Measurements from ENCODE around the gene PLXNA3. TPM values are rescaled to one million over a fixed set of nuclear protein-coding genes. Genes with fewer than 3 reads are reported as not detected.

The PLXNA3 gene
- total and polyA plus RNA-seq, 2 experiments from 2014 or later, result 2.7 to 5.4 TPM

DNA sequence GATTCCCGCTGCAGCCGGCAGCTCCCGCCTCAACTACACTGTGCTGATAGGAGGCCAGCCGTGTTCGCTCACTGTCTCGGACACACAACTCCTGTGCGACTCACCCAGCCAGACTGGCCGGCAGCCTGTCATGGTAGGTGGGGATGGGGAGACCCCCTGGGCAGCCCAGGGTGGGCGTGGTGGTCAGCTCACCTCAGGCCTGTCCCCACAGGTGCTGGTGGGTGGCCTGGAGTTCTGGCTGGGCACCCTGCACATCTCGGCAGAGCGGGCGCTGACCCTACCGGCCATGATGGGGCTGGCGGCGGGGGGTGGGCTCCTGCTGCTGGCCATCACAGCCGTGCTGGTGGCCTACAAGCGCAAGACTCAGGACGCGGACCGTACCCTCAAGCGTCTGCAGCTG lies 9.5 kb downstream of the PLXNA3 start:
- H3K27me3 Mint-ChIP-seq (ENCODE audit: insufficient read depth, low read depth, poor library complexity), result peaks cover 2% of the 10 kb centered on the region
- Histone ChIP-seq H3K4me1 (ENCODE audit: insufficient read depth) (no peaks in the 10 kb centered on the region), H4K20me1 (replicated peaks; ENCODE audit: insufficient read depth) (no peaks in the 10 kb centered on the region; the same call in 1 of the 2 replicates), H3K4me3 (no peak overlapping the region), H2AFZ (no peak overlapping the region), H3K4me2 (no peak overlapping the region), H3K79me2 (replicated peaks; ENCODE audit: insufficient read depth) (no peaks in the 10 kb centered on the region), H3F3A (replicated peaks; ENCODE audit: low read depth) (no peaks in the 10 kb centered on the region), H3K36me3 (ENCODE audit: insufficient read depth) (no peaks in the 10 kb centered on the region), H3K9me2 (ENCODE audit: insufficient read depth) (no peaks in the 10 kb centered on the region), H3K27me3 (ENCODE audit: insufficient read depth) (no peaks in the 10 kb centered on the region), H3K27ac (ENCODE audit: low read depth) (no peak overlapping the region)
- ATAC-seq (no peak), DNase-seq (ENCODE audit: low spot score) (no peak)
- H3K9me3 Mint-ChIP-seq, result no peaks in the 10 kb centered on the region
- no peaks in the 10 kb centered on the region for H3K4me1 Mint-ChIP-seq
- TF ChIP-seq, protein P1, sequence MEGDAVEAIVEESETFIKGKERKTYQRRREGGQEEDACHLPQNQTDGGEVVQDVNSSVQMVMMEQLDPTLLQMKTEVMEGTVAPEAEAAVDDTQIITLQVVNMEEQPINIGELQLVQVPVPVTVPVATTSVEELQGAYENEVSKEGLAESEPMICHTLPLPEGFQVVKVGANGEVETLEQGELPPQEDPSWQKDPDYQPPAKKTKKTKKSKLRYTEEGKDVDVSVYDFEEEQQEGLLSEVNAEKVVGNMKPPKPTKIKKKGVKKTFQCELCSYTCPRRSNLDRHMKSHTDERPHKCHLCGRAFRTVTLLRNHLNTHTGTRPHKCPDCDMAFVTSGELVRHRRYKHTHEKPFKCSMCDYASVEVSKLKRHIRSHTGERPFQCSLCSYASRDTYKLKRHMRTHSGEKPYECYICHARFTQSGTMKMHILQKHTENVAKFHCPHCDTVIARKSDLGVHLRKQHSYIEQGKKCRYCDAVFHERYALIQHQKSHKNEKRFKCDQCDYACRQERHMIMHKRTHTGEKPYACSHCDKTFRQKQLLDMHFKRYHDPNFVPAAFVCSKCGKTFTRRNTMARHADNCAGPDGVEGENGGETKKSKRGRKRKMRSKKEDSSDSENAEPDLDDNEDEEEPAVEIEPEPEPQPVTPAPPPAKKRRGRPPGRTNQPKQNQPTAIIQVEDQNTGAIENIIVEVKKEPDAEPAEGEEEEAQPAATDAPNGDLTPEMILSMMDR (conservative IDR thresholded peaks at IDR 0.05; ENCODE audit: low read depth in 2 of 2), result no peak
- TF ChIP-seq STAT1 (IDR thresholded peaks at IDR 0.05; ENCODE audit: unreplicated experiment) (no peak), EZH2phosphoT487 (IDR thresholded peaks at IDR 0.05; ENCODE audit: unreplicated experiment) (no peak), NANOG (IDR thresholded peaks at IDR 0.05; ENCODE audit: borderline replicate concordance) (no peak), JUNB (IDR thresholded peaks at IDR 0.05; ENCODE audit: unreplicated experiment) (no peak), POLR2AphosphoS5 (IDR thresholded peaks at IDR 0.05; ENCODE audit: low read depth) (no peak)
- H3K27ac Mint-ChIP-seq, result no peak overlapping the region
- H3K36me3 Mint-ChIP-seq (ENCODE audit: low read depth), result peaks cover 7% of the 10 kb centered on the region; the same call in 2 of the 3 replicates
- no peak overlapping the region for H3K4me3 Mint-ChIP-seq

DNA sequence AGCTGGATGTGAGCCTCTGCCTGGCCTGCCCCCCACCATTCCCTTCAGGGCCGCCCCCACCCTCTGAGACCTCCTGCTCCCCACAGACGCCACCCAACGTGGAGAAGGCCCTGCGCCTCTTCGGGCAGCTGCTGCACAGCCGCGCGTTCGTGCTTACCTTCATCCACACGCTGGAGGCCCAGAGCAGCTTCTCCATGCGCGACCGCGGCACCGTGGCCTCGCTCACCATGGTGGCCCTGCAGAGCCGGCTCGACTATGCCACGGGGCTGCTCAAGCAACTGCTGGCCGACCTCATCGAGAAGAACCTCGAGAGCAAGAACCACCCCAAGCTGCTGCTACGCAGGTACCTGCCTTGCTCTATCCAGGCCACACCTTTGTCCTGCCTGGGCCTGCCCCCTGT lies 10.1 kb downstream of the PLXNA3 start:
- H3K27ac ChIP-seq (ENCODE audit: low read depth), result no peak overlapping the region
- H3K79me2 ChIP-seq (replicated peaks; ENCODE audit: insufficient read depth), result no peaks in the 10 kb centered on the region
- no peak overlapping the region for H3K4me2 ChIP-seq
- H3K9me2 ChIP-seq (ENCODE audit: insufficient read depth), result no peaks in the 10 kb centered on the region
- Mint-ChIP-seq H3K27ac (no peak overlapping the region), H3K27me3 (ENCODE audit: insufficient read depth, low read depth, poor library complexity) (peaks cover 2% of the 10 kb centered on the region), H3K4me3 (no peak overlapping the region), H3K4me1 (no peaks in the 10 kb centered on the region), H3K9me3 (no peaks in the 10 kb centered on the region), H3K36me3 (ENCODE audit: low read depth) (peaks cover 3% of the 10 kb centered on the region; the same call in 2 of the 3 replicates)
- H3K27me3 ChIP-seq (ENCODE audit: insufficient read depth), result no peaks in the 10 kb centered on the region
- no peak overlapping the region for H3K4me3 ChIP-seq
- H4K20me1 ChIP-seq (replicated peaks; ENCODE audit: insufficient read depth), result no peaks in the 10 kb centered on the region; the same call in 1 of the 2 replicates
- DNase-seq (ENCODE audit: low spot score), result no peak
- H3K36me3 ChIP-seq (ENCODE audit: insufficient read depth), result no peaks in the 10 kb centered on the region
- H3K4me1 ChIP-seq (ENCODE audit: insufficient read depth), result no peaks in the 10 kb centered on the region
- ATAC-seq, result no peak
- H2AFZ ChIP-seq, result no peak overlapping the region
- no peaks in the 10 kb centered on the region for H3F3A ChIP-seq (replicated peaks; ENCODE audit: low read depth)
- TF ChIP-seq ZNF114 (CRISPR knock-in tag; IDR thresholded peaks at IDR 0.05) (no peak), JUNB (IDR thresholded peaks at IDR 0.05; ENCODE audit: unreplicated experiment) (no peak), POLR2AphosphoS5 (IDR thresholded peaks at IDR 0.05; ENCODE audit: low read depth) (no peak), CREB1 (CRISPR knock-in tag; IDR thresholded peaks at IDR 0.05; ENCODE audit: low read depth) (no peak), EZH2 (IDR thresholded peaks at IDR 0.05; ENCODE audit: low read depth, unreplicated experiment) (no peak)
- TF ChIP-seq, protein P2, sequence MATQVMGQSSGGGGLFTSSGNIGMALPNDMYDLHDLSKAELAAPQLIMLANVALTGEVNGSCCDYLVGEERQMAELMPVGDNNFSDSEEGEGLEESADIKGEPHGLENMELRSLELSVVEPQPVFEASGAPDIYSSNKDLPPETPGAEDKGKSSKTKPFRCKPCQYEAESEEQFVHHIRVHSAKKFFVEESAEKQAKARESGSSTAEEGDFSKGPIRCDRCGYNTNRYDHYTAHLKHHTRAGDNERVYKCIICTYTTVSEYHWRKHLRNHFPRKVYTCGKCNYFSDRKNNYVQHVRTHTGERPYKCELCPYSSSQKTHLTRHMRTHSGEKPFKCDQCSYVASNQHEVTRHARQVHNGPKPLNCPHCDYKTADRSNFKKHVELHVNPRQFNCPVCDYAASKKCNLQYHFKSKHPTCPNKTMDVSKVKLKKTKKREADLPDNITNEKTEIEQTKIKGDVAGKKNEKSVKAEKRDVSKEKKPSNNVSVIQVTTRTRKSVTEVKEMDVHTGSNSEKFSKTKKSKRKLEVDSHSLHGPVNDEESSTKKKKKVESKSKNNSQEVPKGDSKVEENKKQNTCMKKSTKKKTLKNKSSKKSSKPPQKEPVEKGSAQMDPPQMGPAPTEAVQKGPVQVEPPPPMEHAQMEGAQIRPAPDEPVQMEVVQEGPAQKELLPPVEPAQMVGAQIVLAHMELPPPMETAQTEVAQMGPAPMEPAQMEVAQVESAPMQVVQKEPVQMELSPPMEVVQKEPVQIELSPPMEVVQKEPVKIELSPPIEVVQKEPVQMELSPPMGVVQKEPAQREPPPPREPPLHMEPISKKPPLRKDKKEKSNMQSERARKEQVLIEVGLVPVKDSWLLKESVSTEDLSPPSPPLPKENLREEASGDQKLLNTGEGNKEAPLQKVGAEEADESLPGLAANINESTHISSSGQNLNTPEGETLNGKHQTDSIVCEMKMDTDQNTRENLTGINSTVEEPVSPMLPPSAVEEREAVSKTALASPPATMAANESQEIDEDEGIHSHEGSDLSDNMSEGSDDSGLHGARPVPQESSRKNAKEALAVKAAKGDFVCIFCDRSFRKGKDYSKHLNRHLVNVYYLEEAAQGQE (IDR thresholded peaks at IDR 0.05; ENCODE audit: unreplicated experiment), result no peak
- TF ChIP-seq, protein P1 (conservative IDR thresholded peaks at IDR 0.05; ENCODE audit: low read depth in 2 of 2), result no peak
- TF ChIP-seq, protein P3, sequence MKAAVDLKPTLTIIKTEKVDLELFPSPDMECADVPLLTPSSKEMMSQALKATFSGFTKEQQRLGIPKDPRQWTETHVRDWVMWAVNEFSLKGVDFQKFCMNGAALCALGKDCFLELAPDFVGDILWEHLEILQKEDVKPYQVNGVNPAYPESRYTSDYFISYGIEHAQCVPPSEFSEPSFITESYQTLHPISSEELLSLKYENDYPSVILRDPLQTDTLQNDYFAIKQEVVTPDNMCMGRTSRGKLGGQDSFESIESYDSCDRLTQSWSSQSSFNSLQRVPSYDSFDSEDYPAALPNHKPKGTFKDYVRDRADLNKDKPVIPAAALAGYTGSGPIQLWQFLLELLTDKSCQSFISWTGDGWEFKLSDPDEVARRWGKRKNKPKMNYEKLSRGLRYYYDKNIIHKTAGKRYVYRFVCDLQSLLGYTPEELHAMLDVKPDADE (IDR thresholded peaks at IDR 0.05), result no peak

Data from GM23338 (cell line).